Liver (tissue), 9 donors: ENCODE data around the gene CDH23. TPM values are rescaled to one million over a fixed set of nuclear protein-coding genes. Genes with fewer than 3 reads are reported as not detected.

Experiments used
- DNase-seq: peaks from one replicate; pipeline ENCODE4 v3.0.0-alpha.2; 2017; ENCODE audit warnings: low spot score
- H3K27ac ChIP-seq, 2 donors: one replicate each; pipeline ENCODE4 v1.7.0; 2013; ENCODE audit warnings: inconsistent platforms in 2 of 2, low read length in 2 of 2, control low read depth in 1 of 2, low read depth in 1 of 2, mild to moderate bottlenecking in 1 of 2
- H3K27me3 ChIP-seq, 4 donors: one replicate each; pipeline versions ENCODE4 v1.6.1 to v1.7.0; 2013; ENCODE audit warnings: low read length in 3 of 4, inconsistent platforms in 1 of 4, mild to moderate bottlenecking in 1 of 4, moderate library complexity in 1 of 4; ENCODE audit not compliant: control insufficient read depth in 4 of 4, insufficient read depth in 4 of 4
- H3K36me3 ChIP-seq, 4 donors: one replicate each; pipeline versions ENCODE4 v1.6.1 to v1.7.0; 2013; ENCODE audit warnings: low read length in 3 of 4, mild to moderate bottlenecking in 3 of 4, low read depth in 1 of 4, moderate library complexity in 1 of 4; ENCODE audit not compliant: control insufficient read depth in 4 of 4, insufficient read depth in 3 of 4
- H3K4me1 ChIP-seq, 4 donors: one replicate each; pipeline versions ENCODE4 v1.6.1 to v1.7.0; 2013; ENCODE audit warnings: low read length in 3 of 4, mild to moderate bottlenecking in 3 of 4, moderate library complexity in 1 of 4; ENCODE audit not compliant: control insufficient read depth in 4 of 4, insufficient read depth in 4 of 4
- H3K4me3 ChIP-seq, 3 donors: one replicate each; pipeline versions ENCODE4 v1.6.1 to v1.7.0; 2013; ENCODE audit warnings: low read length in 3 of 3, control low read depth in 1 of 3, low read depth in 1 of 3, mild to moderate bottlenecking in 1 of 3
- H3K9ac ChIP-seq, 2 donors: one replicate each; pipeline ENCODE4 v1.7.0; 2013; ENCODE audit warnings: low read length in 2 of 2, mild to moderate bottlenecking in 2 of 2, moderate library complexity in 2 of 2, control low read depth in 1 of 2, low read depth in 1 of 2
- H3K9me3 ChIP-seq, 4 donors: one replicate each; pipeline versions ENCODE4 v1.6.1 to v1.7.0; 2013; ENCODE audit warnings: low read length in 3 of 4; ENCODE audit not compliant: control insufficient read depth in 4 of 4
- ATF3 ChIP-seq: IDR thresholded peaks from 2 replicates; pipeline ENCODE4 v1.6.1; 2016; ENCODE audit warnings: antibody characterized with exemption
- EGR1 ChIP-seq, 2 donors: IDR thresholded peaks; 2 replicates each; pipeline ENCODE4 v1.6.1; 2016 to 2018; ENCODE audit warnings: antibody characterized with exemption in 2 of 2, low read depth in 2 of 2
- FOXA2 ChIP-seq: IDR thresholded peaks from 2 replicates; pipeline ENCODE4 v1.6.1; 2016; ENCODE audit warnings: antibody characterized with exemption
- GABPA ChIP-seq, 2 donors: IDR thresholded peaks in 1 of 2; conservative IDR thresholded peaks in 1 of 2; 2 replicates each; pipeline ENCODE4 v1.6.1; 2016; ENCODE audit warnings: antibody characterized with exemption in 2 of 2, mild to moderate bottlenecking in 1 of 2, moderate library complexity in 1 of 2
- HNF4A ChIP-seq, 2 donors: conservative IDR thresholded peaks; 2 replicates each; pipeline ENCODE4 v1.6.1; 2016; ENCODE audit warnings: antibody characterized with exemption in 2 of 2, mild to moderate bottlenecking in 2 of 2
- HNF4G ChIP-seq: IDR thresholded peaks from 2 replicates; pipeline ENCODE4 v1.6.1; 2016; ENCODE audit warnings: antibody characterized with exemption
- JUND ChIP-seq, 2 donors: IDR thresholded peaks; 2 replicates each; pipeline ENCODE4 v1.6.1; 2016; ENCODE audit warnings: antibody characterized with exemption in 2 of 2
- NR2F2 ChIP-seq: IDR thresholded peaks from 2 replicates; pipeline ENCODE4 v1.6.1; 2016; ENCODE audit warnings: antibody characterized with exemption
- RAD21 ChIP-seq, 2 donors: IDR thresholded peaks; 2 replicates each; pipeline ENCODE4 v1.6.1; 2016; ENCODE audit warnings: antibody characterized with exemption in 2 of 2, mild to moderate bottlenecking in 2 of 2
- REST ChIP-seq: IDR thresholded peaks from 2 replicates; pipeline ENCODE4 v1.6.1; 2016; ENCODE audit warnings: antibody characterized with exemption, mild to moderate bottlenecking
- TAF1 ChIP-seq: conservative IDR thresholded peaks from 2 replicates; pipeline ENCODE4 v1.6.1; 2016; ENCODE audit warnings: antibody characterized with exemption, mild to moderate bottlenecking
- YY1 ChIP-seq: IDR thresholded peaks from 2 replicates; pipeline ENCODE4 v1.6.1; 2016; ENCODE audit warnings: antibody characterized with exemption, mild to moderate bottlenecking
- ZBTB33 ChIP-seq: IDR thresholded peaks from 2 replicates; pipeline ENCODE4 v1.6.1; 2016; ENCODE audit warnings: antibody characterized with exemption
- WGBS: extraction: QIAGEN DNeasy Blood & Tissue Kit; methylation state at CpG from one replicate; pipeline ENCODE4 v1.1.7; 2013; 5-methylcytosine and 5-hydroxymethylcytosine counted together
- polyA plus RNA-seq, 2 donors: library from polyadenylated mRNA; stranded (reverse) in 1 of 2; unstranded in 1 of 2; fragments of 200-250 nt in 1 of 2; fragments of >200 nt in 1 of 2; fragmentation: Nextera tagmentation in 1 of 2; extraction: Ambion mirVana in 1 of 2; gene quantifications; one replicate each; pipeline versions ENCODE4 v1.2.1 to v1.2.3, GENCODE V29; 2013 to 2015
- total RNA-seq, 2 donors: library from RNA; depleted of rRNA; stranded (reverse); fragments of >200 nt; gene quantifications; one replicate each; pipeline ENCODE4 v1.2.3, GENCODE V29; 2014
- TF ChIP-seq, protein P1 (sequence below): IDR thresholded peaks from 2 replicates; pipeline ENCODE4 v1.6.1; 2016; ENCODE audit warnings: antibody characterized with exemption
- TF ChIP-seq, protein P2 (sequence below): fragments of 150-350 bp; IDR thresholded peaks from 2 replicates; pipeline ENCODE4 v1.5.1; 2017; ENCODE audit warnings: improper control_type of control experiment, low read depth, low read length; ENCODE audit not compliant: missing input control
- donor health status: healthy.
- donor health status: healthy.
- donor health status: healthy.
- donor health status: healthy.
- donor health status: healthy.

The CDH23 gene
- total and polyA plus RNA-seq, 4 donors = 1.5 to 4.7 (median 3.4) TPM

DNA sequence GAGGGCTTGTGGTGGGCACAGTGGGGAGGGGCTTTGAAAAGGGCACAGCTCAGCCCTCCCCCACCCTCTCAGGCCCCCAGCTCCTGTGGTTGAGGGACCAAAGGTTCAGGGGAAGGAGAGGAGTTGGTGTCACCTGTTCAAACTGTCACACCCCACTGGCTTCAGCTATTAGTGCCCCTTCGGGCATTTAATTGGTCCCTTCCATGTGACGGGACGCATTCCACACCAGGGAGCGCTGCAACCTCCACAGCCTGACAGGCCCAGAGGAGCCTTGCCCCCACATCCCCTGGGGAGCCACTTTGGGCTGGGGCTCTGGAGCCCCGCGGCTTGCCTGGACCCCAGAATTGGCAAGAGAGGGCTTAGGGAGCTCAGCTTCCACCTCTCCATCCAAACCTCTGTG lies 247.2 kb downstream of the CDH23 start:
- no peak overlapping the region for H3K27ac ChIP-seq
- DNase-seq = no peak
- TF ChIP-seq RAD21 (IDR thresholded peaks at IDR 0.05) (no peak), HNF4G (no peak), JUND (IDR thresholded peaks at IDR 0.05) (no peak), YY1 (no peak), ATF3 (no peak), ZBTB33 (no peak), TAF1 (no peak), EGR1 (IDR thresholded peaks at IDR 0.05; ENCODE audit: low read depth in 2 of 2) (no peak), REST (no peak), NR2F2 (no peak), HNF4A (conservative IDR thresholded peaks at IDR 0.05) (no peak), GABPA (IDR thresholded peaks at IDR 0.05 in 1 of 2, conservative IDR thresholded peaks at IDR 0.05 in 1 of 2) (no peak), FOXA2 (no peak)
- TF ChIP-seq, protein P1, sequence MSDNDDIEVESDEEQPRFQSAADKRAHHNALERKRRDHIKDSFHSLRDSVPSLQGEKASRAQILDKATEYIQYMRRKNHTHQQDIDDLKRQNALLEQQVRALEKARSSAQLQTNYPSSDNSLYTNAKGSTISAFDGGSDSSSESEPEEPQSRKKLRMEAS = no peak
- TF ChIP-seq, protein P2, sequence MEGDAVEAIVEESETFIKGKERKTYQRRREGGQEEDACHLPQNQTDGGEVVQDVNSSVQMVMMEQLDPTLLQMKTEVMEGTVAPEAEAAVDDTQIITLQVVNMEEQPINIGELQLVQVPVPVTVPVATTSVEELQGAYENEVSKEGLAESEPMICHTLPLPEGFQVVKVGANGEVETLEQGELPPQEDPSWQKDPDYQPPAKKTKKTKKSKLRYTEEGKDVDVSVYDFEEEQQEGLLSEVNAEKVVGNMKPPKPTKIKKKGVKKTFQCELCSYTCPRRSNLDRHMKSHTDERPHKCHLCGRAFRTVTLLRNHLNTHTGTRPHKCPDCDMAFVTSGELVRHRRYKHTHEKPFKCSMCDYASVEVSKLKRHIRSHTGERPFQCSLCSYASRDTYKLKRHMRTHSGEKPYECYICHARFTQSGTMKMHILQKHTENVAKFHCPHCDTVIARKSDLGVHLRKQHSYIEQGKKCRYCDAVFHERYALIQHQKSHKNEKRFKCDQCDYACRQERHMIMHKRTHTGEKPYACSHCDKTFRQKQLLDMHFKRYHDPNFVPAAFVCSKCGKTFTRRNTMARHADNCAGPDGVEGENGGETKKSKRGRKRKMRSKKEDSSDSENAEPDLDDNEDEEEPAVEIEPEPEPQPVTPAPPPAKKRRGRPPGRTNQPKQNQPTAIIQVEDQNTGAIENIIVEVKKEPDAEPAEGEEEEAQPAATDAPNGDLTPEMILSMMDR = no peak
- no peaks in the 10 kb centered on the region for H3K9me3 ChIP-seq
- peaks cover 0 to 2% (median 0%) of the 10 kb centered on the region in 4 donors for H3K36me3 ChIP-seq
- H3K4me1 ChIP-seq = peaks cover 11 to 29% (median 25%) of the 10 kb centered on the region in 4 donors
- H3K9ac ChIP-seq = no peak overlapping the region
- no peaks in the 10 kb centered on the region for H3K27me3 ChIP-seq
- no peak overlapping the region for H3K4me3 ChIP-seq
- 86% methylated on average over 6 of the region's 6 CpGs for WGBS
